GM12878 (cell line): ENCODE data around the gene TEX44. TPM values are rescaled to one million over a fixed set of nuclear protein-coding genes. Genes with fewer than 3 reads are reported as not detected.

Source experiments
- BRCA1 ChIP-seq: IDR thresholded peaks from 2 replicates; pipeline ENCODE4 v1.6.1; 2011; ENCODE audit warnings: low read depth, low read length, improper control_type of control experiment
- CEBPZ ChIP-seq: fragments of 150-350 bp; IDR thresholded peaks from 2 replicates; pipeline ENCODE4 v1.6.1; 2016; ENCODE audit warnings: low read depth, low read length
- CHD1 ChIP-seq: IDR thresholded peaks from 2 replicates; pipeline ENCODE4 v1.6.1; 2012; ENCODE audit warnings: low read depth, low read length, improper control_type of control experiment
- IRF3 ChIP-seq: fragments of 450-650 bp; IDR thresholded peaks from 2 replicates; pipeline ENCODE4 v1.6.1; 2014; ENCODE audit warnings: mild to moderate bottlenecking
- KAT2A ChIP-seq: conservative IDR thresholded peaks from 2 replicates; pipeline ENCODE4 v1.6.1; 2011; ENCODE audit warnings: low read depth, low read length; ENCODE audit not compliant: control insufficient read depth
- MEF2A ChIP-seq: IDR thresholded peaks from 2 replicates; pipeline ENCODE4 v1.6.1; 2011; ENCODE audit warnings: low read depth, mild to moderate bottlenecking, low read length, moderate library complexity; ENCODE audit not compliant: insufficient read depth
- MYC ChIP-seq: IDR thresholded peaks from 2 replicates; pipeline ENCODE4 v1.6.1; 2011; ENCODE audit warnings: mild to moderate bottlenecking, low read length, moderate library complexity, inconsistent platforms; ENCODE audit not compliant: insufficient read depth, insufficient replicate concordance, insufficient read length, severe bottlenecking
- POLR2AphosphoS2 ChIP-seq: IDR thresholded peaks from 2 replicates; pipeline ENCODE4 v1.6.1; 2011; ENCODE audit warnings: low read depth, mild to moderate bottlenecking, low read length, improper control_type of control experiment, moderate library complexity
- PRDM15 ChIP-seq: fragments of 450-650 bp; formaldehyde crosslinking; IDR thresholded peaks from 2 replicates; pipeline ENCODE4 v1.4.0; 2020; ENCODE audit warnings: mild to moderate bottlenecking, moderate library complexity
- RB1 ChIP-seq: fragments of 450-650 bp; formaldehyde crosslinking; IDR thresholded peaks from 2 replicates; pipeline ENCODE4 v1.6.1; 2017; ENCODE audit warnings: mild to moderate bottlenecking, borderline replicate concordance
- RUNX3 ChIP-seq: IDR thresholded peaks from 2 replicates; pipeline ENCODE4 v1.6.1; 2012; ENCODE audit warnings: low read length, inconsistent platforms
- SP1 ChIP-seq: IDR thresholded peaks from one replicate; pipeline ENCODE4 v1.6.1; 2011; ENCODE audit warnings: low read depth, low read length
- SRF ChIP-seq, 2 experiments: IDR thresholded peaks; 2 replicates each; pipeline ENCODE4 v1.6.1; 2011; ENCODE audit warnings: low read depth in 2 of 2, low read length in 2 of 2, mild to moderate bottlenecking in 1 of 2, moderate library complexity in 1 of 2
- STAT3 ChIP-seq: IDR thresholded peaks from 2 replicates; pipeline ENCODE4 v1.6.1; 2011; ENCODE audit warnings: low read depth, low read length, improper control_type of control experiment
- TBL1XR1 ChIP-seq: IDR thresholded peaks from 2 replicates; pipeline ENCODE4 v1.6.1; 2012; ENCODE audit warnings: low read depth, low read length, improper control_type of control experiment
- YBX1 ChIP-seq: fragments of 450-650 bp; IDR thresholded peaks from 2 replicates; pipeline ENCODE4 v1.6.1; 2016; ENCODE audit warnings: antibody characterized with exemption
- polyA plus RNA-seq, 11 experiments: library from polyadenylated mRNA; depleted of rRNA in 4 of 11; unstranded in 6 of 11; stranded (reverse) in 5 of 11; fragments of >200 nt; fragmentation: Nextera tagmentation in 4 of 11; fragmentation: Illumina TruSeq in 1 of 11; extraction: Ambion mirVana in 4 of 11; extraction: Trizol in 1 of 11; gene quantifications; 1 replicate in 1 of 11; 2 replicates in 10 of 11; pipeline versions ENCODE4 v1.2.1 to v1.2.3, GENCODE V29; 2011 to 2016; ENCODE audit warnings: inconsistent platforms in 2 of 11, missing spikeins in 2 of 11, low read depth in 1 of 11
- total RNA-seq, 4 experiments: library from RNA; depleted of rRNA in 3 of 4; stranded (reverse); fragments of >200 nt in 3 of 4; fragmentation: Illumina TruSeq in 1 of 4; extraction: Trizol in 1 of 4; gene quantifications; 2 replicates each; pipeline versions ENCODE4 v1.2.1 to v1.2.3, GENCODE V29; 2013 to 2021
- TF ChIP-seq, protein P1 (sequence below): fragments of 450-650 bp; IDR thresholded peaks from 2 replicates; pipeline ENCODE4 v1.6.1; 2017; ENCODE audit warnings: mild to moderate bottlenecking, moderate library complexity

TEX44 gene
- total and polyA plus RNA-seq, 10 of the 15 experiments (the other 5 are each of a cell fraction or from before 2014, with no cell fraction given) = not detected

DNA sequence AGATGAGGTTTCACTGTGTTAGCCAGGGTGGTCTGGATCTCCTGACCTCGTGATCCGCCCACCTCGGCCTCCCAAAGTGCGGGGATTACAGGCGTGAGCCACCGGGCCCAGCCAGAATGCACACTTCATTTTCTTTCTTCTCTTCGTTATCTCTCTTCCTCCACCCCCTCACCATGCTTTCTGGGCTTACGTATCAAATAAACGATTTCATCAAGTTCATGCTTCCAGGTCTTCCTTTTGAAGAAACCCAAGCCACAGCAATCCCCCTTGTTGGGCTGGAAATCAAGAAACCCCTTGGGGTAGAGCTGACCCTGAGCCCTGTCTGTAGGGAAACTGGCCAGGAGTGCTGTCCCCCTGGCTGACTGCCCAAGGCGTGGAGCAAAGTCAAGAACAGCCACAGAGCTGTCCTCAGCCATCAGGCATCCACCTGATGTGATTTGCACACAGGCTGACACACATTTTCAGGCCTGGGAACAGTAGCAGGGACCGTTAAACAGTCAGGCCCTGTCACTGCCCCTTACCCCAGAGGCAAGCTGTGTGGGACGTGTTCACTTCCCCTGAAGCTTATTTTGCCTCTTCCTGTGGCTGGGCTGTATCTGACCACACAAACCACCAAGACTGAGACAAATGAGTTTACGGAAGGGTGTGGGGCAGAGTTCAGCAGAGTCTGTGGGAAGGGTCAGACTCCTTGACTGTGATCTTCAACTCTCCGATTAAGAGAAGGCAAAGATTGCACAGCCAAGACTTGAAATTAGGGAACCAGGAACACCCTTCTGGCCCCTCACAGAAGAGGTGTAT, 47.4 kb upstream of the TEX44 start (continued):
- TF ChIP-seq, protein P1, sequence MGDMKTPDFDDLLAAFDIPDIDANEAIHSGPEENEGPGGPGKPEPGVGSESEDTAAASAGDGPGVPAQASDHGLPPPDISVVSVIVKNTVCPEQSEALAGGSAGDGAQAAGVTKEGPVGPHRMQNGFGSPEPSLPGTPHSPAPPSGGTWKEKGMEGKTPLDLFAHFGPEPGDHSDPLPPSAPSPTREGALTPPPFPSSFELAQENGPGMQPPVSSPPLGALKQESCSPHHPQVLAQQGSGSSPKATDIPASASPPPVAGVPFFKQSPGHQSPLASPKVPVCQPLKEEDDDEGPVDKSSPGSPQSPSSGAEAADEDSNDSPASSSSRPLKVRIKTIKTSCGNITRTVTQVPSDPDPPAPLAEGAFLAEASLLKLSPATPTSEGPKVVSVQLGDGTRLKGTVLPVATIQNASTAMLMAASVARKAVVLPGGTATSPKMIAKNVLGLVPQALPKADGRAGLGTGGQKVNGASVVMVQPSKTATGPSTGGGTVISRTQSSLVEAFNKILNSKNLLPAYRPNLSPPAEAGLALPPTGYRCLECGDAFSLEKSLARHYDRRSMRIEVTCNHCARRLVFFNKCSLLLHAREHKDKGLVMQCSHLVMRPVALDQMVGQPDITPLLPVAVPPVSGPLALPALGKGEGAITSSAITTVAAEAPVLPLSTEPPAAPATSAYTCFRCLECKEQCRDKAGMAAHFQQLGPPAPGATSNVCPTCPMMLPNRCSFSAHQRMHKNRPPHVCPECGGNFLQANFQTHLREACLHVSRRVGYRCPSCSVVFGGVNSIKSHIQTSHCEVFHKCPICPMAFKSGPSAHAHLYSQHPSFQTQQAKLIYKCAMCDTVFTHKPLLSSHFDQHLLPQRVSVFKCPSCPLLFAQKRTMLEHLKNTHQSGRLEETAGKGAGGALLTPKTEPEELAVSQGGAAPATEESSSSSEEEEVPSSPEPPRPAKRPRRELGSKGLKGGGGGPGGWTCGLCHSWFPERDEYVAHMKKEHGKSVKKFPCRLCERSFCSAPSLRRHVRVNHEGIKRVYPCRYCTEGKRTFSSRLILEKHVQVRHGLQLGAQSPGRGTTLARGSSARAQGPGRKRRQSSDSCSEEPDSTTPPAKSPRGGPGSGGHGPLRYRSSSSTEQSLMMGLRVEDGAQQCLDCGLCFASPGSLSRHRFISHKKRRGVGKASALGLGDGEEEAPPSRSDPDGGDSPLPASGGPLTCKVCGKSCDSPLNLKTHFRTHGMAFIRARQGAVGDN = peak; percentile 95
- peak; percentile 100 for TF ChIP-seq RUNX3
- peak in 1 of 2 experiments; percentile 45; a peak in 1 of 4 replicates for TF ChIP-seq SRF (IDR thresholded peaks at IDR 0.05; ENCODE audit: low read depth in 2 of 2, low read length in 2 of 2)
- no peak for TF ChIP-seq STAT3
- no peak for TF ChIP-seq KAT2A
- peak; percentile 89 for TF ChIP-seq MEF2A
- TF ChIP-seq TBL1XR1 = peak; percentile 99
- peak; percentile 51; the same call in 1 of the 2 replicates for TF ChIP-seq RB1
- TF ChIP-seq PRDM15 (CRISPR knock-in tag) = 0 out of 2 replicates have a peak, but pooled peaks have one; percentile 36
- TF ChIP-seq BRCA1 = no peak
- peak; percentile 88 for TF ChIP-seq SP1
- TF ChIP-seq CHD1 = no peak
- no peak for TF ChIP-seq YBX1
- no peak for TF ChIP-seq IRF3
- TF ChIP-seq CEBPZ = no peak
- no peak for TF ChIP-seq MYC
- TF ChIP-seq POLR2AphosphoS2 = no peak
